A549 (cell line): Measurements from ENCODE around the gene IPMK.

Experiments used
- CHD4 ChIP-seq: fragments of 200-600 bp; sonication (generic); IDR thresholded peaks from 2 replicates; pipeline ENCODE4 v1.6.1; 2016; ENCODE audit warnings: antibody characterized with exemption, mild to moderate bottlenecking, borderline replicate concordance
- CTCF ChIP-seq: fragments of >200 bp; sonication (Bioruptor Twin); formaldehyde crosslinking; IDR thresholded peaks from 3 replicates; pipeline ENCODE4 v1.5.1; 2016
- EP300 ChIP-seq, 2 experiments: fragments of >200 bp; sonication (Bioruptor Twin); formaldehyde crosslinking; IDR thresholded peaks; 2 replicates in 1 of 2; 3 replicates in 1 of 2; pipeline ENCODE4 v1.6.1; 2016 to 2017
- MAFK ChIP-seq: fragments of 450-650 bp; IDR thresholded peaks from 2 replicates; pipeline ENCODE4 v1.6.1; 2014; ENCODE audit not compliant: partially characterized antibody
- MAZ ChIP-seq: fragments of 150-350 bp; IDR thresholded peaks from 2 replicates; pipeline ENCODE4 v1.6.1; 2014; ENCODE audit warnings: antibody characterized with exemption, low read depth, low read length, borderline replicate concordance
- NR3C1 ChIP-seq: fragments of >200 bp; sonication (Bioruptor Twin); formaldehyde crosslinking; IDR thresholded peaks from 3 replicates; pipeline ENCODE4 v1.6.1; 2017
- POLR2A ChIP-seq: IDR thresholded peaks from 2 replicates; pipeline ENCODE4 v1.6.1; 2012; ENCODE audit warnings: mild to moderate bottlenecking, low read length
- REST ChIP-seq: fragments of 200-600 bp; sonication (generic); IDR thresholded peaks from 2 replicates; pipeline ENCODE4 v1.6.1; 2016; ENCODE audit warnings: antibody characterized with exemption, mild to moderate bottlenecking, moderate library complexity
- RFX5 ChIP-seq: fragments of 450-650 bp; IDR thresholded peaks from 2 replicates; pipeline ENCODE4 v1.7.1; 2014; ENCODE audit warnings: antibody characterized with exemption, mild to moderate bottlenecking, moderate library complexity
- SREBF2 ChIP-seq: fragments of 450-650 bp; IDR thresholded peaks from 2 replicates; pipeline ENCODE4 v1.6.1; 2014; ENCODE audit warnings: mild to moderate bottlenecking, moderate library complexity

- TF ChIP-seq MAFK (no peak), CTCF (no peak), POLR2A (no peak), CHD4 (no peak), RFX5 (no peak), REST (no peak), NR3C1 (no peak), SREBF2 (no peak), EP300 (IDR thresholded peaks at IDR 0.05) (no peak), MAZ (no peak)
These were observed 83.5 kb downstream of the IPMK start for GRCh38 chr10:58184120-58184670.
